Neural cell (in vitro differentiated cells): ENCODE results near the gene SERAC1.

Experiments used
- CTCF ChIP-seq: fragments of 450-650 bp; IDR thresholded peaks from 2 replicates; pipeline ENCODE4 v1.5.1; 2014; ENCODE audit warnings: antibody characterized with exemption, mild to moderate bottlenecking, moderate library complexity; ENCODE audit not compliant: poor library complexity, severe bottlenecking
- EP300 ChIP-seq: fragments of 450-650 bp; conservative IDR thresholded peaks from 2 replicates; pipeline ENCODE4 v1.6.1; 2014; ENCODE audit warnings: antibody characterized with exemption, mild to moderate bottlenecking, moderate library complexity; ENCODE audit not compliant: poor library complexity, severe bottlenecking
- EZH2 ChIP-seq: fragments of 200-600, 300-800 bp; shearing (Covaris generic), sonication (generic); IDR thresholded peaks from 2 replicates; pipeline ENCODE4 v1.6.1; 2014; ENCODE audit warnings: antibody characterized with exemption, low read length, borderline replicate concordance, mild to moderate bottlenecking; ENCODE audit not compliant: insufficient read depth, poor library complexity, severe bottlenecking
- MXI1 ChIP-seq: fragments of 450-650 bp; conservative IDR thresholded peaks from 2 replicates; pipeline ENCODE4 v1.6.1; 2014; ENCODE audit warnings: antibody characterized with exemption, mild to moderate bottlenecking; ENCODE audit not compliant: poor library complexity, severe bottlenecking
- POLR2AphosphoS5 ChIP-seq: IDR thresholded peaks from 2 replicates; pipeline ENCODE4 v1.6.1; 2012
- RAD21 ChIP-seq: fragments of 450-650 bp; conservative IDR thresholded peaks from 2 replicates; pipeline ENCODE4 v1.6.1; 2014; ENCODE audit warnings: antibody characterized with exemption, mild to moderate bottlenecking, moderate library complexity
- REST ChIP-seq: IDR thresholded peaks from 2 replicates; pipeline ENCODE4 v1.6.1; 2012; ENCODE audit warnings: borderline replicate concordance
- SMC3 ChIP-seq: fragments of 450-650 bp; conservative IDR thresholded peaks from 2 replicates; pipeline ENCODE4 v1.6.1; 2014; ENCODE audit warnings: antibody characterized with exemption, mild to moderate bottlenecking, moderate library complexity; ENCODE audit not compliant: poor library complexity
- TAF1 ChIP-seq: IDR thresholded peaks from 2 replicates; pipeline ENCODE4 v1.6.1; 2012; ENCODE audit warnings: low read depth

GRCh38 chr6:158143700-158144099, 24.4 kb downstream of the SERAC1 start:
- TF ChIP-seq CTCF (no peak), RAD21 (no peak), REST (no peak), EZH2 (no peak), TAF1 (no peak), SMC3 (no peak), POLR2AphosphoS5 (no peak), EP300 (no peak), MXI1 (no peak)
